ENCODE results near the gene MYO1G.
A peak's percentile ranks its signal among the peaks of the same experiment; 100 is the strongest.

The MYO1G gene

GRCh38 chr7:44980393-44981034 lies 1.7 kb upstream of the MYO1G start:
- peak; percentile 98 to 100 for DNase-seq

- DNase-seq: peak; percentile 65 to 70
These were observed 922 bp upstream of the MYO1G start for GRCh38 chr7:44979481-44980392.

- DNase-seq: no peak
These were observed 868 bp downstream of the MYO1G start for GRCh38 chr7:44977959-44978335.

- DNase-seq: peak; percentile 85 to 88
These were observed 1.4 kb downstream of the MYO1G start for GRCh38 chr7:44977304-44977958.

- DNase-seq: no peak
These were observed 2.0 kb downstream of the MYO1G start for GRCh38 chr7:44976746-44977196.

- no peak for DNase-seq
These were observed 2.6 kb downstream of the MYO1G start for GRCh38 chr7:44976040-44976745.

GRCh38 chr7:44975331-44976039 lies 3.3 kb downstream of the MYO1G start:
- DNase-seq: no peak

GRCh38 chr7:44974549-44974948 lies 4.3 kb downstream of the MYO1G start:
- no peak for DNase-seq

GRCh38 chr7:44973610-44974401 lies 5.0 kb downstream of the MYO1G start:
- DNase-seq: peak; percentile 65 to 76

GRCh38 chr7:44972562-44972961 lies 6.3 kb downstream of the MYO1G start:
- DNase-seq: no peak

- no peak for DNase-seq
These were observed 6.8 kb downstream of the MYO1G start for GRCh38 chr7:44971902-44972441.

- no peak for DNase-seq
These were observed 7.5 kb downstream of the MYO1G start for GRCh38 chr7:44971188-44971901.

- DNase-seq: no peak
These were observed 8.2 kb downstream of the MYO1G start for GRCh38 chr7:44970523-44971051.

- DNase-seq: no peak
These were observed 8.9 kb downstream of the MYO1G start for GRCh38 chr7:44969701-44970522.

GRCh38 chr7:44969049-44969700 lies 9.6 kb downstream of the MYO1G start:
- DNase-seq: no peak

GRCh38 chr7:44967571-44968446 lies 11.0 kb downstream of the MYO1G start:
- DNase-seq: no peak

GRCh38 chr7:44966731-44967538 lies 11.9 kb downstream of the MYO1G start:
- DNase-seq: no peak

Data from inflammatory macrophage treated with lipopolysaccharide for 1 hour (primary cell).